ENCODE results near the gene FTO.

GRCh38 chr16:54061454-54061853 is 357.5 kb downstream of the FTO start:
- TF ChIP-seq CTCF (IDR thresholded peaks at IDR 0.05; ENCODE audit: insufficient read depth, low read length, poor library complexity, severe bottlenecking) = no peak
- no peak for TF ChIP-seq EZH2phosphoT487 (conservative IDR thresholded peaks at IDR 0.05; ENCODE audit: low read length)
